SU-DHL-6 (cell line): ENCODE measurements around the gene PSD.

ENCODE experiments used
- EZH2phosphoT487 ChIP-seq: fragments of 200-600 bp; sonication (generic), shearing (Covaris generic); conservative IDR thresholded peaks from 2 replicates; pipeline ENCODE4 v1.6.1; 2018; ENCODE audit warnings: mild to moderate bottlenecking, antibody characterized with exemption, low read length, moderate library complexity, mixed read lengths
- TF ChIP-seq, protein P1 (sequence below): fragments of 200-600 bp; sonication (generic); IDR thresholded peaks from one replicate; pipeline ENCODE4 v1.5.1; 2017; ENCODE audit warnings: antibody characterized with exemption, mild to moderate bottlenecking, low read length, moderate library complexity; ENCODE audit not compliant: insufficient read depth, poor library complexity, severe bottlenecking

DNA sequence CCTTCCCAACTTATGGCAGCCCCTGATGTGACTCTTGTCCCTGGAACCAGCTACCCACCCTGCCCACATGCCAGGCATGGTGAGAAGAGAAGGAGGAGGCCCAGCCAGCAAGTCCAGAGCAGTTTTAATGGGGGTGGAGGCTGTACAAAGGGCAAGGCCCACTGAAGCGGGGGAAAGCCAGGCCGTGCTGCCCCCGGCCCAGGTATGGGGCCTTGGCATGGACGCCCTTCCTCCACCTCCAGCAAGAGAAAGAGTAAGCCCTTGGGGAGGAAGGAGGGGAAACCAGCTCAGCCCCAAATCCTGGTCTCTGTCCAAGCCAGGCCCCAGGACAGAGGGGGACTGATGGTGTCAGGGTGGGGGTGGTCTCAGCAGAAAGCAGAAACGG is 16.1 kb downstream of the PSD start:
- TF ChIP-seq, protein P1, sequence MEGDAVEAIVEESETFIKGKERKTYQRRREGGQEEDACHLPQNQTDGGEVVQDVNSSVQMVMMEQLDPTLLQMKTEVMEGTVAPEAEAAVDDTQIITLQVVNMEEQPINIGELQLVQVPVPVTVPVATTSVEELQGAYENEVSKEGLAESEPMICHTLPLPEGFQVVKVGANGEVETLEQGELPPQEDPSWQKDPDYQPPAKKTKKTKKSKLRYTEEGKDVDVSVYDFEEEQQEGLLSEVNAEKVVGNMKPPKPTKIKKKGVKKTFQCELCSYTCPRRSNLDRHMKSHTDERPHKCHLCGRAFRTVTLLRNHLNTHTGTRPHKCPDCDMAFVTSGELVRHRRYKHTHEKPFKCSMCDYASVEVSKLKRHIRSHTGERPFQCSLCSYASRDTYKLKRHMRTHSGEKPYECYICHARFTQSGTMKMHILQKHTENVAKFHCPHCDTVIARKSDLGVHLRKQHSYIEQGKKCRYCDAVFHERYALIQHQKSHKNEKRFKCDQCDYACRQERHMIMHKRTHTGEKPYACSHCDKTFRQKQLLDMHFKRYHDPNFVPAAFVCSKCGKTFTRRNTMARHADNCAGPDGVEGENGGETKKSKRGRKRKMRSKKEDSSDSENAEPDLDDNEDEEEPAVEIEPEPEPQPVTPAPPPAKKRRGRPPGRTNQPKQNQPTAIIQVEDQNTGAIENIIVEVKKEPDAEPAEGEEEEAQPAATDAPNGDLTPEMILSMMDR = no peak
- no peak for TF ChIP-seq EZH2phosphoT487
